ENCODE data around the gene CLSTN1. TPM values are rescaled to one million over a fixed set of nuclear protein-coding genes. Genes with fewer than 3 reads are reported as not detected.

CLSTN1 gene
- total and polyA plus RNA-seq, 2 of the 13 experiments (the other 11 are each of a cell fraction or from before 2014, with no cell fraction given): 19.7 to 29.8 TPM

DNA sequence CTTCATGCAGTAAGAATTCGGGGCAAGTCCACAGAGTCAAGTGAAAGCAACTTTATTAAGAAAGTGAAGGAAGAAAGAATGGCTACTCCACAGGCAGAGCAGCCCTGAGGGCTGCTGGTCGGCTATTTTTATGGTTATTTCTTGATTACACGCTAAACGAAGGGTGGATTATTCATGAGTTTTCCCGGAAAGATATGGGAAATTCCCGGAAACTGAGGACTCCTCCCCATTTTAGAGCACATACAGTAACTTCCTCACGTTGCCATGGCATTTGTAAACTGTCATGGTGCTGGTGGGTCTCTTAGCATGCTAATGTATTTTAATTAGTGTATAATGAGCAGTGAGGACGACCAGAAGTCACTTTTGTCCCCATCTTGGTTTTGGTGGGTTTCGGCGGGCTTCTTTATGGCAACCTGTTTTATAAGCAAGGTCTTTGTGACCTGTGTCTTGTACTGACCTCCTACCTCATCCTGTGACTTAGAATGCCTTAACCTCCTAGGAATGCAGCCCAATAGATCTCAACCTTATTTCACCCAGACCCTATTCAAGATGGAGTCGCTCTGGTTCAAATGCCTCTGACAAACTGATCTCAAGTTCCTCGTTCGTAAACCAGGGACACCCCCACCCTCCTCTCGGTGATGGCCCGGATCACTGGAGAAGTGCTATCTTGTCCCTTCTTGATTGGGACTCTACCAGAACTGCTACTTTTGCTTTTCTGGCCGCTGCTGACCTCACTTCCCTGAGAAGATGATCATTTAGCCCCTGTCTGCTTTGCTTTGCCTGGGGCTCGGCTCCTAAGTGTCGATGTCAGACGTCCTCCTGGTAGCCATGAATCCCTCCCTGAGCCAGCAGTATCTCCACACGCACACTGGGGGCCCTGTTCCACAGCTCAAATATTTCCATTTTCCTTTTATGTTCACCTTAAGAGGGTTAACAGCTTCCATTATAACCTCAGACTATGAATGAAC, 48.8 kb downstream of the CLSTN1 start:
- intact Hi-C loops (cut with micrococcal nuclease; ENCODE audit: unreplicated experiment): no loop called here
- Histone ChIP-seq H3K9ac (ENCODE audit: insufficient read depth, low read depth, low read length) (no peak overlapping the region), H4K20me1 (ENCODE audit: insufficient read depth, low read length) (0 out of 2 replicates have a peak, but pooled peaks cover 2% of the 10 kb centered on the region), H3K4me3 (replicated peaks in 1 of 3; ENCODE audit: insufficient read depth in 1 of 3, low read depth in 2 of 3, low read length in 3 of 3) (no peak overlapping the region), H3K27me3 (ENCODE audit: control insufficient read depth in 1 of 2, insufficient read depth in 2 of 2, low read length in 2 of 2) (no peaks in the 10 kb centered on the region), H3K9me3 (ENCODE audit: low read length) (no peaks in the 10 kb centered on the region), H3K36me3 (replicated peaks in 1 of 2; ENCODE audit: control insufficient read depth in 1 of 2, insufficient read depth in 2 of 2, low read length in 2 of 2) (peaks cover 5 to 19% of the 10 kb centered on the region in 2 experiments; a peak in 4 of 5 replicates), H3K79me2 (ENCODE audit: insufficient read depth, low read length) (peaks cover 13% of the 10 kb centered on the region), H3K4me1 (ENCODE audit: insufficient read depth, low read length) (no peaks in the 10 kb centered on the region), H3K4me2 (ENCODE audit: low read depth, low read length) (no peak overlapping the region), H2AFZ (ENCODE audit: low read length) (no peak overlapping the region), H3K27ac (ENCODE audit: extremely low read length, insufficient read depth, low read length) (no peak overlapping the region)
- BruUV-seq (replicated peaks): no TSS peak
- FAIRE-seq (no peak), DNase-seq (ENCODE audit: low spot score) (no peak), ATAC-seq (no peak)
- POLR2A ChIA-PET: no interaction called here
- 96% methylated on average over 20 of the region's 20 CpGs for WGBS (ENCODE audit: low lambda C conversion rate)
- TF ChIP-seq GABPB1 (CRISPR knock-in tag; IDR thresholded peaks at IDR 0.05) (no peak), ZNF660 (CRISPR knock-in tag; IDR thresholded peaks at IDR 0.05; ENCODE audit: borderline replicate concordance, low read depth) (no peak), TGIF2 (CRISPR knock-in tag; IDR thresholded peaks at IDR 0.05) (no peak), MZF1 (CRISPR knock-in tag; IDR thresholded peaks at IDR 0.05; ENCODE audit: borderline replicate concordance) (no peak), DPF2 (CRISPR knock-in tag; IDR thresholded peaks at IDR 0.05; ENCODE audit: borderline replicate concordance, low read depth) (no peak), ZFP62 (CRISPR knock-in tag; IDR thresholded peaks at IDR 0.05) (no peak), ZNF878 (CRISPR knock-in tag; IDR thresholded peaks at IDR 0.05) (no peak)
- CTCF ChIA-PET (ENCODE audit: low intra/inter-chr PET ratio, low total read pairs): no interaction called here
- in situ Hi-C loops (cut with HindIII; ENCODE audit: extremely low pct_ligation_motif_present, low pct_unique_long_range_greater_than_20kb): no loop called here

DNA sequence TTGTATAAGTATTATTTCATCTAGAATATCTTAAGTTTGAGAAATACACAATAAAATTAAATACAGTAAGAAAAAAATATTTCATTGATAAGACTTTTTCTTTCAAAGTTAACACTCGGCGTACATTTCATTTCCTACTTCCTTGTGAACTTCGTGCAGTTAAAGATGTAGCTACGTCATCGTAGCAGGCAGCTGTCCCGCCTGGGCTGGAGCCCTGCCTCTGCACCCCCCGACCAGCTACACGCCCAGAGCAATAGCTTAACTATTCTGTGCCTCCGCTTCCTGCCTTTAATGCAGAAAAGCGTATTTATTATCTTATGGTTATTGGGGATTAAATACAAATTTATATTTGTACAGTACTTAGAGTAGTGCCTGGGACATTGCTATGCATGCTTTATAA, 53.5 kb downstream of the CLSTN1 start:
- no peak overlapping the region for H3K4me2 ChIP-seq (ENCODE audit: low read depth, low read length)
- H3K4me1 ChIP-seq (ENCODE audit: insufficient read depth, low read length): no peaks in the 10 kb centered on the region
- H3K4me3 ChIP-seq (replicated peaks in 1 of 3; ENCODE audit: insufficient read depth in 1 of 3, low read depth in 2 of 3, low read length in 3 of 3): no peak overlapping the region
- H3K36me3 ChIP-seq (replicated peaks in 1 of 2; ENCODE audit: control insufficient read depth in 1 of 2, insufficient read depth in 2 of 2, low read length in 2 of 2): peaks cover 5 to 18% of the 10 kb centered on the region in 2 experiments; a peak in 4 of 5 replicates
- no peaks in the 10 kb centered on the region for H3K9me3 ChIP-seq (ENCODE audit: low read length)
- DNase-seq (ENCODE audit: low spot score): no peak
- H3K27me3 ChIP-seq (ENCODE audit: control insufficient read depth in 1 of 2, insufficient read depth in 2 of 2, low read length in 2 of 2): no peaks in the 10 kb centered on the region
- in situ Hi-C loops (cut with HindIII; ENCODE audit: extremely low pct_ligation_motif_present, low pct_unique_long_range_greater_than_20kb) (no loop called here), intact Hi-C loops (cut with micrococcal nuclease; ENCODE audit: unreplicated experiment) (no loop called here)
- H3K27ac ChIP-seq (ENCODE audit: extremely low read length, insufficient read depth, low read length): no peak overlapping the region
- ATAC-seq: no peak
- H3K9ac ChIP-seq (ENCODE audit: insufficient read depth, low read depth, low read length): no peak overlapping the region
- FAIRE-seq: no peak
- ChIA-PET CTCF (ENCODE audit: low intra/inter-chr PET ratio, low total read pairs) (no interaction called here), POLR2A (no interaction called here)
- H2AFZ ChIP-seq (ENCODE audit: low read length): no peak overlapping the region
- no TSS peak for BruUV-seq (replicated peaks)
- H4K20me1 ChIP-seq (ENCODE audit: insufficient read depth, low read length): no peaks in the 10 kb centered on the region
- peaks cover under 1% of the 10 kb centered on the region for H3K79me2 ChIP-seq (ENCODE audit: insufficient read depth, low read length)
- WGBS (ENCODE audit: low lambda C conversion rate): 97% methylated on average over 10 of the region's 10 CpGs
- TF ChIP-seq, protein P1, sequence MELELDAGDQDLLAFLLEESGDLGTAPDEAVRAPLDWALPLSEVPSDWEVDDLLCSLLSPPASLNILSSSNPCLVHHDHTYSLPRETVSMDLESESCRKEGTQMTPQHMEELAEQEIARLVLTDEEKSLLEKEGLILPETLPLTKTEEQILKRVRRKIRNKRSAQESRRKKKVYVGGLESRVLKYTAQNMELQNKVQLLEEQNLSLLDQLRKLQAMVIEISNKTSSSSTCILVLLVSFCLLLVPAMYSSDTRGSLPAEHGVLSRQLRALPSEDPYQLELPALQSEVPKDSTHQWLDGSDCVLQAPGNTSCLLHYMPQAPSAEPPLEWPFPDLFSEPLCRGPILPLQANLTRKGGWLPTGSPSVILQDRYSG (CRISPR knock-in tag; IDR thresholded peaks at IDR 0.05): no peak
- TF ChIP-seq, protein P2, sequence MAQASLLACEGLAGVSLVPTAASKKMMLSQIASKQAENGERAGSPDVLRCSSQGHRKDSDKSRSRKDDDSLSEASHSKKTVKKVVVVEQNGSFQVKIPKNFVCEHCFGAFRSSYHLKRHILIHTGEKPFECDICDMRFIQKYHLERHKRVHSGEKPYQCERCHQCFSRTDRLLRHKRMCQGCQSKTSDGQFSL (CRISPR knock-in tag; IDR thresholded peaks at IDR 0.05): no peak
- no peak for TF ChIP-seq TP53 (CRISPR knock-in tag; conservative IDR thresholded peaks at IDR 0.05)
- no peak for TF ChIP-seq ZNF33B (CRISPR knock-in tag; IDR thresholded peaks at IDR 0.05)
- TF ChIP-seq POLR2G (IDR thresholded peaks at IDR 0.05; ENCODE audit: low read depth, low read length): no peak
- TF ChIP-seq ZNF879 (CRISPR knock-in tag; IDR thresholded peaks at IDR 0.05): no peak
- no peak for TF ChIP-seq ZNF282 (IDR thresholded peaks at IDR 0.05; ENCODE audit: partially characterized antibody)
- TF ChIP-seq HOXA7 (CRISPR knock-in tag; IDR thresholded peaks at IDR 0.05): no peak

Measured in HepG2 (cell line).